Mesothelial cell of epicardium (in vitro differentiated cells): ENCODE measurements around the gene SCNN1B. TPM values are rescaled to one million over a fixed set of nuclear protein-coding genes. Genes with fewer than 3 reads are reported as not detected.

Experiments
- DNase-seq, 2 experiments: peaks; one replicate each; pipeline ENCODE4 v3.0.0; 2021; ENCODE audit warnings: low spot score in 2 of 2; ENCODE audit not compliant: unreplicated experiment in 2 of 2
- H3K27ac Mint-ChIP-seq: 2 replicates; pipeline ENCODE4 v1.8.0; 2021; ENCODE audit warnings: mixed read lengths
- H3K27me3 Mint-ChIP-seq: 2 replicates; pipeline ENCODE4 v1.8.0; 2021; ENCODE audit warnings: low read depth, mixed read lengths
- H3K36me3 Mint-ChIP-seq: 2 replicates; pipeline ENCODE4 v1.8.0; 2021; ENCODE audit warnings: mixed read lengths
- H3K4me1 Mint-ChIP-seq: 2 replicates; pipeline ENCODE4 v1.8.0; 2021; ENCODE audit warnings: mixed read lengths
- H3K4me3 Mint-ChIP-seq: 2 replicates; pipeline ENCODE4 v1.8.0; 2021; ENCODE audit warnings: mild to moderate bottlenecking, moderate library complexity, mixed read lengths
- H3K9me3 Mint-ChIP-seq: 2 replicates; pipeline ENCODE4 v1.8.0; 2021; ENCODE audit warnings: mixed read lengths
- total RNA-seq: library from RNA; stranded (reverse); gene quantifications from 3 replicates; pipeline ENCODE4 v1.2.1, GENCODE V29; 2021
- TF ChIP-seq, protein P1 (sequence below): fragments of 200-600 bp; sonication (generic); IDR thresholded peaks from one replicate; pipeline ENCODE4 v1.5.0; 2021; ENCODE audit warnings: antibody characterized with exemption; ENCODE audit not compliant: unreplicated experiment

SCNN1B gene
- total RNA-seq, 1 donor from 2014 or later = not detected

DNA sequence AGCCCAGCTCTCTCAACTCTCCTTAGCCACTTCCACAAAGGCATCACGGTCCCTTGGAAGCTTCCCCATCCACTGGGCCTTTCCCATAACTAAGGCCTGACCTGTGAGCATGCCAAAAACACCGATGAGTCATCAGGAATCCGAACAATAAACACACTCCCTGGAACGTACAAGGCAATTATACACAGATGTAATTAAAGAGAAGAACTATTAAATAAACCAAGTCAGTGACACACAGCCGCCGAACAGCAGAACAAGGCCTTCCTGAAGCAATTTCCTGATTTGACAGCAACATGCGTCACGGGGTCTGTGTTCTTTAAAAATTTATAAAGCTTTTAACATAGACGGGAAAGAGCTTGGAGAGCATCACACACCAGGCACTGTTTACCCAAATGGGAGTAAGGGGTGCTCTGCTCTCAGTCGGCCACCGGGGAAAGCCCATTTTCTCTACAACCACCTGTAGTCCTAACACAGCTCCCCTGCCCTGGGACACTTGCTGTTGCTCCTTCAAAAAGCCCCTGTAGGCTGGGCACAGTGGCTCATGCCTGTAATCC lies 121.5 kb downstream of the SCNN1B start:
- H3K4me1 Mint-ChIP-seq = no peaks in the 10 kb centered on the region
- H3K27ac Mint-ChIP-seq = no peak overlapping the region
- H3K36me3 Mint-ChIP-seq = peaks cover 28% of the 10 kb centered on the region
- H3K4me3 Mint-ChIP-seq = no peak overlapping the region
- no peaks in the 10 kb centered on the region for H3K27me3 Mint-ChIP-seq
- H3K9me3 Mint-ChIP-seq = no peaks in the 10 kb centered on the region
- DNase-seq = no peak
- TF ChIP-seq, protein P1, sequence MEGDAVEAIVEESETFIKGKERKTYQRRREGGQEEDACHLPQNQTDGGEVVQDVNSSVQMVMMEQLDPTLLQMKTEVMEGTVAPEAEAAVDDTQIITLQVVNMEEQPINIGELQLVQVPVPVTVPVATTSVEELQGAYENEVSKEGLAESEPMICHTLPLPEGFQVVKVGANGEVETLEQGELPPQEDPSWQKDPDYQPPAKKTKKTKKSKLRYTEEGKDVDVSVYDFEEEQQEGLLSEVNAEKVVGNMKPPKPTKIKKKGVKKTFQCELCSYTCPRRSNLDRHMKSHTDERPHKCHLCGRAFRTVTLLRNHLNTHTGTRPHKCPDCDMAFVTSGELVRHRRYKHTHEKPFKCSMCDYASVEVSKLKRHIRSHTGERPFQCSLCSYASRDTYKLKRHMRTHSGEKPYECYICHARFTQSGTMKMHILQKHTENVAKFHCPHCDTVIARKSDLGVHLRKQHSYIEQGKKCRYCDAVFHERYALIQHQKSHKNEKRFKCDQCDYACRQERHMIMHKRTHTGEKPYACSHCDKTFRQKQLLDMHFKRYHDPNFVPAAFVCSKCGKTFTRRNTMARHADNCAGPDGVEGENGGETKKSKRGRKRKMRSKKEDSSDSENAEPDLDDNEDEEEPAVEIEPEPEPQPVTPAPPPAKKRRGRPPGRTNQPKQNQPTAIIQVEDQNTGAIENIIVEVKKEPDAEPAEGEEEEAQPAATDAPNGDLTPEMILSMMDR = no peak

- H3K27ac Mint-ChIP-seq = no peak overlapping the region
- no peaks in the 10 kb centered on the region for H3K27me3 Mint-ChIP-seq
- H3K4me3 Mint-ChIP-seq = no peak overlapping the region
- TF ChIP-seq, protein P1 = no peak
- H3K36me3 Mint-ChIP-seq = peaks cover 26% of the 10 kb centered on the region
- no peaks in the 10 kb centered on the region for H3K4me1 Mint-ChIP-seq
- no peak for DNase-seq
- H3K9me3 Mint-ChIP-seq = no peaks in the 10 kb centered on the region
Observed at GRCh38 chr16:23424292-23424958, 122.3 kb downstream of the SCNN1B start.

DNA sequence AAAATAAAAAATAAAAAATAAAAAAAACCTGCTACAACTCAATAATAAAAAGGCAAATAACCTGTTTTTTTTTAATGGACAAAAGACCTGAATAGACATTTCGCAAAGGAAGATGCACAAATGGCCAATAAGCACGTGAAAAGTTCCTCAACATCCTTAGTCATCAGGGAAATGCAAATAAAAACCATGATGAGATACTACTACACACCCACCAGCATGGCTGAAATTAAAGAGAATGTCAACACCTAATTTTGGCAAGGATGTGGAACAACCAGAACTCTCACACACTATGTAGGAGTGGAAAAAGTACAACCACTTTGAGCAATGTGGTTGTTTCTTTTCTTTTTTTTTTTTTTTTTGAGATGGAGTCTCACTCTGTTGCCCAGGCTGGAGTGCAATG lies 126.2 kb downstream of the SCNN1B start:
- Mint-ChIP-seq H3K27me3 (no peaks in the 10 kb centered on the region), H3K9me3 (no peaks in the 10 kb centered on the region), H3K4me1 (no peaks in the 10 kb centered on the region), H3K4me3 (no peak overlapping the region), H3K36me3 (peaks cover 33% of the 10 kb centered on the region), H3K27ac (no peak overlapping the region)
- DNase-seq = no peak
- TF ChIP-seq, protein P1 = no peak

Other genes starting within 250 kb of the SCNN1B start
- gene USP31, start 152.8 kb upstream of the SCNN1B start, total RNA-seq = 12.3 to 13.7 TPM (median 13.0 TPM) in 3 replicates
- gene SCNN1G, start 119.6 kb upstream of the SCNN1B start, total RNA-seq = 0.09 TPM in 1 of 3 replicates, not detected in the others
- gene COG7, start 150.9 kb downstream of the SCNN1B start, total RNA-seq = 42.1 to 42.5 TPM (median 42.1 TPM) in 3 replicates
- gene GGA2, start 208.2 kb downstream of the SCNN1B start, total RNA-seq = 98.7 to 102 TPM (median 101 TPM) in 3 replicates